Central memory CD8-positive, alpha-beta T cell (primary cell): ENCODE measurements around the gene IL18R1.

ENCODE experiments used
- ATAC-seq: fragments of 150-1000 bp; cut with Tn5 transposase; replicated peaks from 2 replicates; pipeline ENCODE4 v1.10.0; 2022; ENCODE audit warnings: mild to moderate bottlenecking, moderate FRiP score, moderate number of reproducible peaks; ENCODE audit not compliant: poor library complexity, severe bottlenecking; ENCODE audit errors: extremely low read depth
- DNase-seq, 2 donors: peaks; one replicate each; pipeline ENCODE4 v3.0.0; 2021; ENCODE audit warnings: low spot score in 2 of 2
- H3K27ac Mint-ChIP-seq: one replicate; pipeline ENCODE4 v1.8.0; 2022; ENCODE audit warnings: low read depth, mild to moderate bottlenecking, moderate library complexity, mixed read lengths
- H3K27me3 Mint-ChIP-seq: one replicate; pipeline ENCODE4 v1.8.0; 2022; ENCODE audit warnings: mixed read lengths
- H3K36me3 Mint-ChIP-seq: one replicate; pipeline ENCODE4 v1.8.0; 2022; ENCODE audit warnings: mild to moderate bottlenecking, moderate library complexity, mixed read lengths; ENCODE audit not compliant: insufficient read depth
- H3K4me1 Mint-ChIP-seq: one replicate; pipeline ENCODE4 v1.8.0; 2022; ENCODE audit warnings: mixed read lengths
- H3K4me3 Mint-ChIP-seq: one replicate; pipeline ENCODE4 v1.8.0; 2022; ENCODE audit warnings: mild to moderate bottlenecking, moderate library complexity, mixed read lengths
- H3K9me3 Mint-ChIP-seq: one replicate; pipeline ENCODE4 v1.8.0; 2022; ENCODE audit warnings: mixed read lengths

IL18R1 gene

DNA sequence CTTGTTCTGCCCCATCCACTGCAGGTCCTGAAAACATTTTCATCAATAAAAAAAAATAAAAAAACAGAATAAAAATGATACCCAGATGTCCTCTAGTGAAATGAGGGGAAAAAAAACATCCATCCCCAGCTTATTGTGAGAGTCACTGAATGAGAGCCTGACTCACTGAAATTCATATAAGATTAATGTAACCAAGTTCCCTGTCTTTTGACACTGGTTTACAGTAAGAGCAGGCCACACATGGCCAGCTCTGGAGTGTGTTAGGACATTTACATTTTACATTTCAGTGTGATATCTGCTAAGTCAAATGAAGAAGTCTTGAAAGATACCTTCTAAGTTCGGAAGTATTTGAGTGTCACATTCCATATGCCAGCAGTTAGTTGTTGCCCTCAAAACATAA lies 21.1 kb upstream of the IL18R1 start:
- Mint-ChIP-seq H3K27ac (no peak overlapping the region), H3K36me3 (no peaks in the 10 kb centered on the region), H3K4me3 (no peak overlapping the region), H3K27me3 (peaks cover 11% of the 10 kb centered on the region), H3K9me3 (no peaks in the 10 kb centered on the region), H3K4me1 (no peaks in the 10 kb centered on the region)
- no peak for DNase-seq
- ATAC-seq = no peak

- no peaks in the 10 kb centered on the region for H3K36me3 Mint-ChIP-seq
- ATAC-seq = no peak
Measured at GRCh38 chr2:102335871-102336366, 19.7 kb upstream of the IL18R1 start.

GRCh38 chr2:102336502-102336945 lies 19.1 kb upstream of the IL18R1 start:
- DNase-seq (no peak), ATAC-seq (no peak)
- no peaks in the 10 kb centered on the region for H3K9me3 Mint-ChIP-seq
- peaks cover 11% of the 10 kb centered on the region for H3K27me3 Mint-ChIP-seq
- H3K36me3 Mint-ChIP-seq = no peaks in the 10 kb centered on the region
- H3K4me3 Mint-ChIP-seq = no peak overlapping the region
- H3K4me1 Mint-ChIP-seq = no peaks in the 10 kb centered on the region
- H3K27ac Mint-ChIP-seq = no peak overlapping the region

More at GRCh38 chr2:102335871-102336366, 19.7 kb upstream of the IL18R1 start:
- peaks cover 11% of the 10 kb centered on the region for H3K27me3 Mint-ChIP-seq
- no peak for DNase-seq
- H3K4me3 Mint-ChIP-seq = no peak overlapping the region
- no peaks in the 10 kb centered on the region for H3K9me3 Mint-ChIP-seq
- no peaks in the 10 kb centered on the region for H3K4me1 Mint-ChIP-seq
- no peak overlapping the region for H3K27ac Mint-ChIP-seq

GRCh38 chr2:102337012-102337411 lies 18.6 kb upstream of the IL18R1 start:
- Mint-ChIP-seq H3K4me3 (no peak overlapping the region), H3K4me1 (no peaks in the 10 kb centered on the region), H3K9me3 (no peaks in the 10 kb centered on the region), H3K27me3 (peaks cover 11% of the 10 kb centered on the region), H3K27ac (no peak overlapping the region), H3K36me3 (no peaks in the 10 kb centered on the region)
- DNase-seq (no peak), ATAC-seq (no peak)

GRCh38 chr2:102337481-102338386 lies 17.9 kb upstream of the IL18R1 start:
- Mint-ChIP-seq H3K27me3 (peaks cover 6% of the 10 kb centered on the region), H3K4me1 (no peaks in the 10 kb centered on the region), H3K27ac (no peak overlapping the region), H3K9me3 (no peaks in the 10 kb centered on the region), H3K36me3 (no peaks in the 10 kb centered on the region), H3K4me3 (no peak overlapping the region)
- DNase-seq (no peak), ATAC-seq (no peak)

DNA sequence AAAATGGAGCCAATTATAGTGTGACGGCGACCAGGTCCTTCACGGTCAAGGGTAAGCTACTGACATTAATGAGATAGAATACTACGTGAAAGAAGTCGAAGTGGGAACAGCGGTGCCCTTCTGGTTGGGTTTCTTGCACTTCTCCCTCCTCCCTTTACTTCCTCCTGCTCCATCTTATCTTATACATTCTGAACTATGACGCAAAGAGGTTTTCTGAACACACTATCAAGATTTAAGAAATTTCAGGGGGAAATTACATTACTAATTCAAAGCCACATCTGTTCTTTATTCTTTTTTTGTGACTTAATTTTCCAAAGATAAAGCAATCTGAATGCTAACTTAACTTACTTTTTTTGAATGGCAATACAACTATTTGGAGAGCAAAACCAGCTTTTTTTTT lies 14.8 kb upstream of the IL18R1 start:
- H3K27ac Mint-ChIP-seq = no peak overlapping the region
- H3K27me3 Mint-ChIP-seq = no peaks in the 10 kb centered on the region
- H3K4me1 Mint-ChIP-seq = no peaks in the 10 kb centered on the region
- H3K36me3 Mint-ChIP-seq = no peaks in the 10 kb centered on the region
- no peak for DNase-seq
- H3K4me3 Mint-ChIP-seq = no peak overlapping the region
- ATAC-seq = no peak
- no peaks in the 10 kb centered on the region for H3K9me3 Mint-ChIP-seq

DNA sequence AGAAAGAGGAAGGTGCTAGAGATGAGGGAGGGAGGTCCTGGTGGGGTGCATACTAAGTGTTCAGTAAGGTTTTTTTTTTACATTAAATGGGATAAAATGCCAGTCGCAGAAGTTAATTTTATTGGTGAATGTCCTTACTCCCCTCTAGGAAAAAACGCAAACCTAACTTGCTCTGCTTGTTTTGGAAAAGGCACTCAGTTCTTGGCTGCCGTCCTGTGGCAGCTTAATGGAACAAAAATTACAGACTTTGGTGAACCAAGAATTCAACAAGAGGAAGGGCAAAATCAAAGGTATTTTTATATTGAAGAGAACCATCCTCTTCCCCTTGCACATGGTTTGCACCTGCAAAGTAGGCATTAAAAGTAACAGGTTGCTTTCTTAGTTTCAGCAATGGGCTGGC lies 12.7 kb upstream of the IL18R1 start:
- Mint-ChIP-seq H3K27me3 (no peaks in the 10 kb centered on the region), H3K27ac (no peak overlapping the region), H3K4me3 (no peak overlapping the region), H3K36me3 (no peaks in the 10 kb centered on the region), H3K4me1 (no peaks in the 10 kb centered on the region), H3K9me3 (no peaks in the 10 kb centered on the region)
- DNase-seq = no peak
- no peak for ATAC-seq

DNA sequence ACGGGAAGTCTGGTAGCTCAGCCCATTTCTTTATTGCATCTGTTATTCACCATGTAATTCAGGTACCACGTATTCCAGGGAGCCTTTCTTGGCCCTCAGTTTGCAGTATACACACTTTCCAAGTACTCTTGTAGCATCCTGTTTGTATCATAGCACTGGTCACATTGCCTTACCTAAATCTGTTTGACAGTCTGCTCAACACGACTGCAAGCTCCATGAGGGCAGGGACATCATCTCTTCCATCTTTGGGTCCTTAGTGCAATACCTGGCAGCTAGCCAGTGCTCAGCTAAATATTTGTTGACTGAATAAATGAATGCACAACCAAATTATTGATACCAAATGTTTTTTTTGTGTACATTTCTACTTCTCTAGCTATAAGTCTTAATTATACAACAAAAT lies 11.2 kb upstream of the IL18R1 start:
- ATAC-seq (no peak), DNase-seq (no peak)
- Mint-ChIP-seq H3K27ac (no peak overlapping the region), H3K36me3 (no peaks in the 10 kb centered on the region), H3K27me3 (no peaks in the 10 kb centered on the region), H3K4me1 (no peaks in the 10 kb centered on the region), H3K4me3 (no peak overlapping the region), H3K9me3 (no peaks in the 10 kb centered on the region)

DNA sequence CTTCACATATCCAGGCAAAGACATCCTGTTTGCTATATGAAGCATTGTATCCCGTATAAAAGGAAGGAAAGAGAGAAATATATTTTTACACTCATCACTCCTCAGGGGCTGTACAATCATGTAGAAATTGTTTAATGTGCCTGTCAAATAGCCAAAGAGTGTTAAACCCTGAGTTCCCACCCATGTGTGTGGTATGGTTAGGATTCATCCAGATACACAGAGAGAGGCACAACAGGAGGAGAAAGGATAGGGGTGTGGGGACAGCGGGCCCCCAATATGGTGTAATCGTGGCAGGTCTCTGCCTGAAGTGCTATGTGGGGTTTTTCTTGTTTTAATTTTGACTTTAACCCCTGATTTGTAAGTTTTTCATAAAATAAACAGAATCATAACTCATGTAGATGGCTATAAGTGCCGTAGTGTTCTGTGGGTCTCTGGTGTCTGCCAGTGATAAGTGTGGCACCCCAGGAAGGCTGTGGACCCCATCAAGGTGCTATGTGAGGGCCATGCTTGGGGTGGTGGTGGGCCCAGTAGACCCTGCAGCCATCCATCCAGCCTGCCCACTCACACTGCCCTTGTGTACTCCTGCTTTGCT lies 10.2 kb upstream of the IL18R1 start:
- DNase-seq = no peak
- no peak for ATAC-seq
- Mint-ChIP-seq H3K27ac (no peak overlapping the region), H3K27me3 (no peaks in the 10 kb centered on the region), H3K36me3 (no peaks in the 10 kb centered on the region), H3K4me3 (no peak overlapping the region), H3K4me1 (no peaks in the 10 kb centered on the region), H3K9me3 (no peaks in the 10 kb centered on the region)

DNA sequence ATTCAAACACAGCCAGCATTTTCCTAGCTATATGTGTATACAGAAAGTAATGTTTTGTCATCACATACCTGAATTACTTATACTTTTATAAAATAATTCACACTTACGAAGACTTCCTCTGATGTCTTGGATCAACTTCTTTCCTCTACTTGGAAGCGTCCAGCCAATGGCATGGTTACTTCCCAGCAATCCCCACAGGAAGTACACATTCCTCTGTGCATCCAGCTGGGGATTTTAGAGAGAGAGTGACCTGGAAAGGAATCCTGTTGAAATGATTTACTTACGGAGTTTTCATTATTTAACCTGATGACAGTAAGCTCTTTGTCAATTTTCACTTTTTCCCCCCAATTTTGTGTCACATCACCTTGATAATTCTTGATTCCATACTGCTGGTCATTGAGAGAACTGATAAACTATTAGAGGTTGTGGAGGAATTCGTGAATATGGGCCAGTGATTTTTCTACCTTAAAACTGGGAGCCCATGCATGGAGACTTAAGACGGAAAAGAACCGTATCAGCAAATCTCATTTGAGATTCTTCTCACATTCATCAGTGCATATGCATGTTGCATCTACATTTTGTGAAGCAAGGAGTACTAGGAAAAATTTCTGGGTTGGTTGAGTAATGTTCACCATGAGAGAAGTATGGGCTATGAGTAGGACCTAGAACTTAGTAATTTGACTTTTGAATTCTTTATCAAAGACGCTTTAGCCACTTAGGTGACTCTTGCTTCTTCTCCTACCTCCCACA lies 9.0 kb upstream of the IL18R1 start:
- H3K4me1 Mint-ChIP-seq = no peaks in the 10 kb centered on the region
- H3K4me3 Mint-ChIP-seq = no peak overlapping the region

DNA sequence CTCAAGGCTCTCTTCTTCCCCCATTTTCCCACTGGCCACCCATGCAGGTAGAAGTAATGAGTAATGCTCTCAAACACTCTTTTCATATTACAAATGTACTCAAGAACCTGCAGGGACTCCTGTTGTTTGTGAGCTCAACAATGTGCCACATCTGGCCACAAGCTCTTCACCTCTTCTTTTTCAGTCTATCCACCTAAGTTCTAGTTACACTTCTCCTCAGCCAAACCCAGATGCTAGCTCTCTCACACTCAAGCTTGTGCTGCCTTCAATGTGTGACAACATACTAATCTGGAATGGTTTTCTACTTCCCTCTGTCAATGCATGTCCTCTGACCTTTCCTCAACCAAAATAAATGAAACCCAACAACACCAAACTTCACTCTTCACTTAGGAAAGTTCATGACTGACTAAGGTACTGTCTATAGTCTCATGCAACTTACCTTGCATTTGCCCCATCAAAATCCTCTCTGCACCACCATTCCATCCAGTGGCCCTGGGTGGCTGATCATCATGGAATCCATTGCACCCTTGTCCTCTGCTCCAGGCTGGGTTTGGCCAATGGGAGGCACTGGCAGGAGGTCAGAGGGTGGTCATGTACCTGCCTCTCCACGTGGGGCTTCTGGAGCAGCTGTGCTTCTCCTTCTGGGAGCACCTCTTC lies 5.3 kb upstream of the IL18R1 start:
- no peaks in the 10 kb centered on the region for H3K36me3 Mint-ChIP-seq
- no peak for ATAC-seq
- no peaks in the 10 kb centered on the region for H3K27me3 Mint-ChIP-seq
- H3K27ac Mint-ChIP-seq = no peak overlapping the region
- no peaks in the 10 kb centered on the region for H3K9me3 Mint-ChIP-seq
- no peak for DNase-seq
- no peak overlapping the region for H3K4me3 Mint-ChIP-seq
- H3K4me1 Mint-ChIP-seq = no peaks in the 10 kb centered on the region

More for the DNA sequence above, 9.0 kb upstream of the IL18R1 start:
- ATAC-seq (no peak), DNase-seq (no peak)
- Mint-ChIP-seq H3K36me3 (no peaks in the 10 kb centered on the region), H3K27me3 (no peaks in the 10 kb centered on the region), H3K27ac (no peak overlapping the region), H3K9me3 (no peaks in the 10 kb centered on the region)

DNA sequence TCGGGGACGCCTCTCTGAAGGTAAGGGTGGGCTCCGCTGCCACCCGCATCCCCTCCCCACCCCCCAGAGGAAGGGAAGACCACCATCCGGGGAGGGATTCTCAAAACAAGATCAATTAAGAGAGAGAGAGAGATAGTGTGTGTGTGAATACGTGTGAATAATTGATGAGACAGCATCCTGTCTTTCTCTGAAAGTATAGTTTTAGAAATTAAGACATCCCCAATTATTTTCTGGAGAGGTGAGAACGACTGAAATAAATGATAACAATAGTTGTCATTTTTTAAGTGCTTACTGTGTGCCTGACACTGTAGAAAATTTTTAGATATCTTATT lies 751 bp downstream of the IL18R1 start:
- Mint-ChIP-seq H3K36me3 (peaks cover 7% of the 10 kb centered on the region), H3K27me3 (no peaks in the 10 kb centered on the region), H3K27ac (peak overlapping the region; percentile 99), H3K9me3 (no peaks in the 10 kb centered on the region), H3K4me1 (peaks cover 42% of the 10 kb centered on the region), H3K4me3 (peak overlapping the region; percentile 97)
- ATAC-seq (peak; percentile 17), DNase-seq (no peak)
